ENCODE measurements around the gene PLCH1.

The PLCH1 gene

DNA sequence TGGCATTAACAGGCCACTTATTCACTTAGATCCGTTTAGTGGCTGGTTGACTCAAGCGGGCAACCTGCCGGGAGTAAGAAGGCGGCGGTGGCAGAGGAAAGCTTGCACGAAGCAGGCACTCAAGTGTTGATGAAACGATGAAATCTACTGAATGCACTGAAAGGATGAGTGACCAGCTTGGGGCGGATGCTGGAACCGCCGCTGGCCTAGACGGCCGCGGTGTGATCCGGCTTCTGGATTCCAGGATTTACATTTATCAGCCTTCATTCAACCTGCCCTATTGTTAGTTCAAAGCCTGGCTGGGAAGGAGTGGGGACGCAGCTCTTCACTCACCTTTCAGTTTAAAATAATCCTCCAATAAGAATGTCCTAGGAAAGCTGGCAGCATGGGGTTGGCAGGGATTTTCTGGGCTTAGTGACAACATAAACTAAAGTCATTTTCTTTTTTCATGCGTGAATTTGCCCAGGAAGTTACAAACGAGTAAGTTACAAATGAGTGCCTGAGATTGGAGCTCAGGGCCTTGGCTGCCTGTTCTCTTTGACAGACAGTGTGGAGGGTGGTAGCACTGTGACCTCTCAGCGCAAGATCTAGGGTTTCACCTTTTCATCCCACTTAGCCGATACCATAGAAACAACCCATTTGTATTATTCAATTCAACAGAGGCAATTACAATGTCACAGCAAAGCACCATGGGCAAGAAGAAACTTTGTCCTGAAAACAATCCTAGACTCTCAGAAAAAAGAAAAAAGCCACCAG, 1.1 kb upstream of the PLCH1 start:
- DNase-seq, result no peak

DNA sequence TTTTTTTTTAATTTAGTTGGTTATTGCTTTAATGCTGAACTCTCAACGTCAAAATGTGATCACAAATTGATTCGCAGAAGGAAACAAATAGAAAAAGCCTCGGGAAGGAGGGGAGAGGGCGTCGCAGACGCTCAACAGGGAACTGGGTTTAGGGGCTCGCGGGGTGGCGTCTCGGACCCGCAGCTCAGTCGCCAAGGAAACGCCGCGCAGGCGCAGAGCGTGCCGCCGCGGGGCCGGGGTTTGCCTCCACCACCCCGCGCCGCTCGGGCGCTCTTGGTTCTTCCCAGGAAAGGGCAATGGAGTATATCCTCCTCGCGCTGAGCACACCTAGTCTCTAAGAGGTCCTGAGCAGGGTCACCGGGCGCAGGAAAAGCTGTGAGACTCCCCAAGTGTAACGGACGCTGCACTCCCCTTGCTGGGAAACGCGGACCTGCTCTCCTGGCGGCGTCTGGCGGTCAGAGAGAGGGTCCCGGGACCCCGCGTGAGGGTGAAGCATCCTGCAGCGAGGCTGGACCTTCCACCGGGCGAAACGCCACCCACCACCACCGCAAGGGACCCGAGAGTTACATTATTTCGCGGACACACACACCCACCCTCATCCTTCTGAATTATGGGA, 753 bp downstream of the PLCH1 start:
- DNase-seq, result peak; percentile 38

DNA sequence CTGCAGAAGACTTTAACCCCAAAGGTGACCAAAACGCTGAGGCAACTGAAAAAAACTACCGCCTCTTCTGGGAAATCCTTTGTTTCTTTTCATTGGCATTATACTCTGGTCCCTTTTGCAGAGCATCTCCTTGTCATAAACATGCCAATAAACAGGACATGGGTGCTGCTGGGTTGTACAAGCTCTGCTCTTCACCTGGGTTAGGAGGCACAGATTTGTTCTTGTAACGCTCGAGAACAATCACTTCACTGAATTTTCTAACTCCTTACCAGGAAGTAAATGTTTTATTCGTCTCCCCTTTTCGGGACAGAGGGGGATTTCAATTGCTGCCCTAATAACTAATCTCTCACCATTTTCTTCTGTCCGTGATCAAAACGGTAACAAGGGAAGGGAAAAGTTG, 1.3 kb downstream of the PLCH1 start:
- DNase-seq, result no peak

DNA sequence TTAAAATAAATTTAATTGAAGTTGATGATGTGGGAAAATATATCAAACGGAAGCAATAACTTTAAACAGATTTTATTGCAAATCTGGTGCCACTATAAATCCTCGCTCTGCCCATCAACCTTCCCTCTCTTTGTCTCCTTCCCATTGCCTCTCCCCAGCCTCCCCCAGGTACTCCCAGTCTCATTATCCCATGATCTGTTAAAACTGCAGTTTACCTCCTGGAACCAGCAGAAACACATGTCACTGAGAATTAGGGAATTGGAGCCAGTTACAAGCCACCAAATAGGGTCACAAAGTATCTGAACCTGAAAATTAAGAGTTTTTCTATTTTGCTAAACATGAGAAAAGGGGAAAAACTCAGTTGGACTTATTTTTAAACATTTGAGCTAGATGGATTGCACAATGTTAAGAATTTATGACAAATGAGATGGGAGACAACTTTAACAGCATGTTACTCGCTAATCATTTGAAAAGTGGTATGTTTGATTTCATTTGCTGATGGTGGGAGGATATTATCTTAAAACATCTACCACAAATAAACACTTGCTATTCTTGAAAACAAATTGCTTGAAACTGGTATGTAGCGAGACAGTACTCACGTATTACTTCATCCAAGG, 2.4 kb downstream of the PLCH1 start:
- DNase-seq, result no peak

DNA sequence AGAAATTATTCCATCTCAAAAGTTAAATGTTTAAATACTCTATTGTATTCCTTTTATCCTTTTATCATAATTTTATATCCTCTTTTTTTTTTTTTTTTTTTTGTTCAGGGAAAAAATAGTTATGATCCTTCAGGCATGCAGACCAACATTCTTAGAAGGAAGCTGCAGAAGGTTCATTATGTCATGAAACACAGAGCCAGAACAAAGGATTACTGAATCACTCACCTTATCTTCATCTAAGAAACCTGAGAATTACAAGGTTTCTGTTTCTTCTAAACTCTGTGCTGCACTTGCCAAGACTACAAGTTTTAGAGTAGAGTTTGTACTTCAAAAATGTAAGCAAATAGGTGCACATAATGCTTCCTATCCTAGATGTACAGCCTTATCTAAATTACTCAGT, 3.3 kb downstream of the PLCH1 start:
- no peak for DNase-seq

DNA sequence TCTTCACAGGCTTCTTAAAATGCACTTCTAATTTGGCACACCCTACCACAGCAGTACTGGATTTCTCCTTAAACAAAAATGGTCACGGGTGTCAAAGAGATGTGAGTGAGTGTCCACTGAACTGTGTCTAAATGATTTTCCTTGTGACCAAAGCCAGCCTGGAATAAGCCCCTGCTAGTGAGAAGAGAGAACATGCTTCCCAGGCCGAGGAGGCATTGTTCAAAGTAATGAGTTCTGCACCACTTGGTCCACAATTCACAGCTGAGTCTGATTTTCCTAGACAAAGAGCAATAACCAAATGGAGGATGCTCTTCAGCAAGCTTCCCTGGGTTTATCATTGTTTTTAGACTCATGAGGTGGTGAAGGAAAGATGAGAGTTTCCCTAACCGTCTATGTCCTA, 3.8 kb downstream of the PLCH1 start:
- DNase-seq, result no peak

DNA sequence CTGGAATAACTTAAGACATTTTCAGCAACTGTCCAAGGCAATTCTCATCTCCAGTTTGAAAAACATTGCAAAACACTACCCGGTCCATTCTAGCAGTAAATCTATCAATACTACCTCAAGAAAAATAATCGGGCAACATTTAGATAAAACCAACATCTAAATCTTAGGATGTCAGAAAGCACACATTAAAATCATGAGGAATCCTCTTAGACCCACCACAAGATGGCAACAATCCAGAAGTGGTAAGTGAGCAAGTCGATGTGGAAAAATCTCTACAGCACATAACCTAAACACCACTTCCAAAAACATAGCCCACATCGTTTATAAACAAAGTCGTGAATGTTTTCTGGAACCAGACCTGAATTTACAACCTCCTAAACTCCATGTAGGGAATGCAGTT, 5.7 kb downstream of the PLCH1 start:
- DNase-seq, result no peak

DNA sequence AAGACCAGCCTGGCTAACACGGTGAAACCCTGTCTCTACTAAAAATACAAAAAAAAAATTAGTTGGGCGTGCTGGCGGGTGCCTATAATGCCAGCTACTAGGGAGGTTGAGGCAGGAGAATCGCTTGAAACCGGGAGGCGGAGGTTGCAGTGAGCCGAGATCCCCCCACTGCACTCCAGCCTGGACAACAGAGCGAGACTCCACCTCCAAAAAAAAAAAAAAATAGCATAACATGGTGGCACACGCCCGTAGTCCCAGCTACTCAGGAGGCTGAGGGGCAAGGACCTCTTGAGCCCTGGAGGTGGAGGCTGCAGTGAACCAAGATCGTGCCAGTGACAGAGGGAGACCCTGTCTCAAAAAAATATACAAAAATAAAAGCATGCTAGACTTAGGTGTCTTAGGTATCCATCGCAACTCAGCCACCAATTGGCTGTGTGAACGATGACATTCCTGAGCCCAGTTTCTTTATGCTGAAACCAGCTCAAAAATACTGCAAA, 6.2 kb downstream of the PLCH1 start:
- DNase-seq, result no peak

DNA sequence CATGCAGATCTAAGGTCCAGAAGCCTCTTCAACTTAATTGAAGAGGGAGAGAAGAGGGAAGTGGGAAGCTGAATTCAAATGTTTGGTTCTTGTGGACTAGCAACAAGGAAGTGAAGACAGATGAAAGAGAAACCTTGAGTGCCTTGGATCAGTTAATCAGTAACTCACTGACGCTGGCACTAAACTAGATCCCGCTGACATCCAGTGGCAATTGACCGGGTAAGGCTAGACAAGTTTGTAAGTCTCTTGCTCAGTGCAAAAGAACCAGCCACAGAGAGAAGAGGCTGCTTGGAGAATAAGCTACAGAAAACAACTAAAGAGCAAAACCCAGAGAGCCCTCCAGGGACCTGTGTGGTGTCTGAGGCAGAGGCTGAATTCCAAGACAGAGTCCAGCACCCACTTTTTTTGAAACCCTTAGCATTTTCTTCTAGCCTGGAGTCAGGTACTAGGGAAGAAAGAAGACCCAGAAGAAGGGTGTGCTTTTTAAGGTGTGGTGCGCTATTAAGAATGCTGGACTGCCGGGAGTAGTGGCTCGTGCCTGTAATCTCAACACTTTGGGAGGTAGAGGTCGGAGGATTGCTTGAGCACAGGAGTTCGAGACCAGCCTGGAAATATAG, 6.9 kb downstream of the PLCH1 start:
- no peak for DNase-seq

DNA sequence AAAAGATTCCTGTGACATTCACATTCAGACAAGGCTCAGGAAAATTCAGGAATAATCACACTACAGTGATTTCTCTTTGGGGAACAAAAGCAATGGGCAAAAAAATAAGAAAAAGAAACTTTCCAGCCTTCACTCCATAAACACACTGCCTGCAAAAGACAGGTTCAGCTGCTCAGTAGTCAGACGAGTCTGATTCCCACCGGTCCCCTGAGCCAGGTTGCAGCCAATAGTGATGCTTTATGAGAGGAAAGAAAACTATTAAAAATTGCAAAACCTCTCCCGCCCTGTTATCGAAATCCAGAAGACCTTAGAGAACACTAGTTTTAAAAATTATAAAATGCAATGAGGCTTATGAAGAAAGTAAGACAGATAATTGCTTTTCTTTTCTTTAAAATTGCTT, 8.5 kb downstream of the PLCH1 start:
- no peak for DNase-seq

DNA sequence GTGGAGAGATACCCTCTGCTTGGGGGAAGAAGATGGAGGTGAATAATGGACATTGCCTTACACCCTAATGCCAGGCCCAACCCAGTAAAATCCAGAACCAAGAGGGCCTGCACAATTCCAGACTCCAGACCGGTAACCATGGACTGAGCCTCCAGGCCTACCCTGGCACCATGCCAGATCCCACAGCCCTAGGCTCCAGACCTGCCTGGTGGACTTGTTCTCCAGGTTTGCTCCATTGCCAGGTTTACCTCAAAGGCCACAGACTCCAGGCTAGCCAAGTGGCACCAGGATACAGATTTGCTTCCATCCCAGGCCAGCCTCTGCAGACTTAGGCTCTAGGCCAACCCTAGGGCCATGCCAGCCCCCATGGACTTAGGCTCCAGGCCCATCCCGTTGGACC, 14.0 kb downstream of the PLCH1 start:
- no peak for DNase-seq

DNA sequence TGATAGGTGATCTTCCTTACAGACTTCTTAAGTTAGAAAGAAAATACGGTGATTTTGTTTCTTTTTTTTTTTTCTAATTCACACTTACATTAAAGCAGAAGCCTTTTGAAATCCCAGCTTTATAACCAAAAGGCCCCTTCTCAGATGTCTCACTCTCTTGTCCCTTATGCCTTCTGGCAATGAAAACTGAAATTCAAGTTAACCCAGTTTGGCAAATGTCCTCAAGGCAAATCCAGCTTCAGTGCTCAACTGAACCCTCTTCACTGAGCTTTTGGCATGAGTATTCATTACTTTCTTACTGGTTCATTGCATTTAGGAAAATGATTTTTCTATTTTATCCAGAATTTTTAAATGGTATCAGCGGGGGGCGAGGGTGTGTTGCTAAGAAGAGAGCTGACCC, 17.0 kb downstream of the PLCH1 start:
- DNase-seq, result no peak

DNA sequence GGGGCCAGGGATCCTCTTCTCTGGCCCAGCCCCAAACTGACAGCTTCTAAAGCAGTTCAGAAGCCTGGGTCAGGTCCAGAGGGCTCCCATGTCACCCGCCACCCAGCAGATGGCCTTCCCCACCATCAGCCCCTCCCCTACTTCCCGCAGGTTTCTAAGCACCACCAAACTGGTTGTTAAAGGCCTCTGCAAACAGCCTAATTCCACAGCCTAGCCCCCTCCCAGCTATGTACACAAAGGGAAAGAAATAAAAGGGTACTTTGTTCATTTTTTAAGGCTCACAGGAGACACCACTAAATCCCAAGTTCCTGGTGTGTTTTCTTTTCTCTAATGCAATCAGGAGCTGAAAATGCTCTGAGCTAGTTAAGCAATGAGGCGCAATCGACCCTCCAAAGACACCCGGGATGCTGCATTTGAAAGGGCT, 30.6 kb downstream of the PLCH1 start:
- DNase-seq, result no peak

DNA sequence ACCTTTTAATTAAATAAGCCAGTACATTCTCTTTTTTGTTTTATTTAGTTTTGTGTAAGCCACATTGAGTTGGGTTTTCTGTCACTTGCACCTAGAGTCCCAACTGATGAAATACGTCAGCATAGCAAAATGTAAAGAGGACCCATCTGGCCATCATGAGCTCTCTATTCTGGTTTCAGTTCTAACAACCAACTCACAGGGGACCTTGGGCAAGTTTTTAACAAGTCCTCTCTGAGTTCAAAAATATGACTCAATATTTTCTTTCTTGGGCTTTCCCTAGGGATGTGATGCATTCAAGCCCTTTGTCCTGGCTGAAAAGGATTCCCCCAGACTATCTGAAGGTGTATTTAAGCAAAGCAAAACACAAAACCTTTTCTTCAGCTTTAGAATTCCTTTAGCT, 32.9 kb downstream of the PLCH1 start:
- no peak for DNase-seq

DNA sequence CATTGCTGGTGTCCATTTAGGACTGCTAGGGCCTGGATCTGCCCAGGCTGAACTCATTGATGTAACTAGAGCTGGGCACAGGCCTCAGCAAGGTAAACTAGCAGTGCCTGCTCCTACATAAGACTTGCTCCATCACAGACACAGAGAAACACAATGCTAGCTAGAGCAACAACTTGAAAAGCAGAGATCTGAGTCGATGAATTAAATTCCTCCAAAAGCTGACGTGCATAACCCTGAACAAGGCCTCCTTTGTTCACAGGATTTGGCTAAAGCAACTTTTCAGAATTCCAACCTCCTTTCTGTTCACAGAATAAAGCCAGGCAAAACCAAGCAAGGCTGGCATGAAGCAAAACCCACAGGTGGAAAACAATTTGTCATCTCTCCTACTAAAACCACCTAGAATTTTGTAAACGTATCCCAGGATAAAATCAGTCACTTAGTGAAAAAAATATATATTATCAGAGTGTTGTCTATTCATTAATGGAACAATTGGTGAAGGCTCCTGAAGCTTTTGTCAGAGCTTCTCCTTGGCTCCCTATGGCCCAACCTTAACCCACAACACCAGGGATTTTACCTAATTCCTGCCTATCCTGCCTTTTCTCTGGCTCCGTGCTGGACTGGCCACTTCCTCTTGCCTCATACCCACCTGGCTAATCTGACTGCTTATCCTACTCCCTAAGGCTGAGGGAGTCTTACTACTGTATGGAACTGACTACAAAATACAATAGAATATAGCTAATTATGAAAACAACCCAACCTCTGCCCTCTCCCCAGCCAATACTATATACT, 39.9 kb downstream of the PLCH1 start:
- no peak for DNase-seq

DNA sequence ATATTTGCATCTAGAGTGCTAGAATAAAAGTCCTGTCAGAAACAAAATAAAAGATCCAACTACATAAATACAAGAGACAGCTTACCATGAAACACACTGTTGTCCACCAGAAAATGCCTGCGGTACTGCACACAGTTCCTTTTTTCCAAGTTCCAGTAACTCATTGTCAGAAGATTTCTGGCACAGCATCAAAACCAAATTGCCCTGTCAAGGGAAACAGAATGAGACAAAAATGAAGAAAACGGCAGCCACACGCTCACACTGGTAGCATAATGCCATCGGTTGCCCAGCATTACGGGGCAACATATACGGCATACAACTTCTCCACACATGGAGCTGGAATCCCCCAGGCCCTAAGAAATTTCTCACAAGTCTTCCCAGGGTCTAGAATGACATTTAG, 40.8 kb downstream of the PLCH1 start:
- no peak for DNase-seq

DNA sequence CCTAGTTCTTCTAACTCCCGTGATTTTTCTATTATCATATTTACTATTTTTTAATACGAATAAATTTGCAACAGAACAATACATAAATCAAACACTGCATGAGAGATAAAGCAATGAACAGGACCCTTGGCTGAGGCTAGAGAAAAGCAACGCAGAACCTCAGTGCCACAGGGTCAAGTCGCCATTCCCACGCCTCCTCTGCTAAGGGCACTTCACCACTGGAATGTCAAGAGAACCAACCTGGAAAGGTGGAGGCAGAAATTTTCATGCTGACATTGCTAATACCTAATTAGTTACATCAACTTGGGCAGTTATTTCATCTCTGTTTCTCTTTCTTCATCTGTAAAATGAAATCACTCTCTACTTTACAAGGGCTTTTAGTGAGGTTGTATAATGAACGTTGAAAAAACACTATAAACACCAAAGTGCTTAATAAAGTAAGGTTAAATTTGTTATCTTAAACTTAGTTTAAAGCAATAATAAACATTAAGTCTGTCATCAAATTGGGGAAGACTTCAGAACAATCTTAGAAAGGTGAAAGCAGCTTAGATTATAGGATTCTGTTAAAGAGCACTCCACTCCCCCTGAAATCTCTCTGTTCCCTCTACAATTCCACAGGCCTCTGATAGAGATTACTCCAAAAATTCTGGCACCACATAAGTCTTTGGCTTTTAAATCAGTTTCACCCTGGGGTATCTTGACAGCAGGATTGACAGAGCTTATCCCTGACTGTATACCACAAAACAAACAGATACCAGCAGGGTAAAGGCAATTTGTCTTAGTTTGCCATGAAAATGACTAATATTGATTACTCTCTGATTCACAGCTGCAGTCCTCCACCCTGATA, 41.9 kb downstream of the PLCH1 start:
- no peak for DNase-seq

DNA sequence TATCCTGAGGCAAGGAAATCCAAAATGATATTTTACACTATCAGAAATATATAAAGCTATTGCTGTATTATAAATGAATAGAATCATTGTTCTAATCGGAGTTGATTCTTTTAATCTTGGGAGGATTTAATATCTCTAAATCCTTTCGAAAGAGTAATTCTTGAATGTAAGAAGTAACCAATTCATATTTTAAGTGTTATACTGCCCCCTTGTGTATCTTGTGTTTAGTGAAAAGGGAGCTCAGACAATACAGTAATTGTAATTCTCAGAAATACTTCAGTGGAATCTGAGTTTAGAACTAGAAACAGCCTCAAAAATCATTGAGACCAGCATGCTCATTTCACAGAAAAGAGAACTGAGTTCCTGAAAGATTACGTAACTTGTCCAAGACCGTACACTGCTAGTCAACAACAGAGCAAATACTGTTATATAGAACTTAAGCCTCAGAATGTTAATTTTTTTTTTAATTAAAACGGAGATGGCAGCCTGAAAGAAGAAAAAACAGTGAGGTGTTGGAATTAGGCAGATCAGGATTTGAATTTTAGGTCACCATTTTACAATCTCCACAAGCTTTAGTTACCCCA, 42.9 kb downstream of the PLCH1 start:
- DNase-seq, result no peak

DNA sequence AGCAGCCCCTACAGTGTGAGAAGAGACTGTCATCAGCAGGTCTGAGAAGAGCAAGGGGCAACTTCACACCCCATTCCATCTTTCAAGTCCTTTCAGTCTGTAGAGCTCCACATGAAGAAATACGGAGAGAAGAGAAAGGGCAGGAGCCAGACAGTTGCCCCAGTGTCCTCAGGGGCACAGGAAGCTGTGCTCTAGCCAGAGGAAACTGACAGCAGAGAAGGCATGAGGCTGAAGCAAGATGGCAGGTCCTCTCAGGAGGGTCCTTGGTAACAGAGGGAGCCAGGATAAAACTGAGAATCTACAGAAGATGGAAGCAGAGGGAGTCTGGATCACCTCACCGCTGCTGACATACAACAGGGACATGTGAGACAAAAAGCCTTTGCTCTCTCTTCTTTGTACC, 47.3 kb downstream of the PLCH1 start:
- no peak for DNase-seq

DNA sequence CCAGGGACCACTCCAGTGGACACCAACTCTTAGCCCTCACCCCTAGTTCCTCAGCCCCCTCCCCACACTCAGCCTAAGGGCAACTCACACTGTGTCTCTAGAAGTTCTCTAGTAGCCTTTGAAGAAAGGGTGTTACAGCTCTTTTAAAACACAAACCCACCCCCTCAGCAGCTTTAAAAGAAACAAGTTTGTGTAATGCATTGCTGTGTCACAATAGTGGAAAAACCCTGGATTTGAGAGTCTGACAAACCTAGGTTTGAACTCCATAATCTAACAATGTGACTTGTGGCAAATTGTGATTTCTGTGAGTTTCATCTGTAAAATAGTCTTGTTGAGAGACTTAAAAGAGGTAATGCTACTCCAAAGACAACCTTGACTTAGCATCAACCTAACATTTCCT, 54.0 kb downstream of the PLCH1 start:
- no peak for DNase-seq

DNA sequence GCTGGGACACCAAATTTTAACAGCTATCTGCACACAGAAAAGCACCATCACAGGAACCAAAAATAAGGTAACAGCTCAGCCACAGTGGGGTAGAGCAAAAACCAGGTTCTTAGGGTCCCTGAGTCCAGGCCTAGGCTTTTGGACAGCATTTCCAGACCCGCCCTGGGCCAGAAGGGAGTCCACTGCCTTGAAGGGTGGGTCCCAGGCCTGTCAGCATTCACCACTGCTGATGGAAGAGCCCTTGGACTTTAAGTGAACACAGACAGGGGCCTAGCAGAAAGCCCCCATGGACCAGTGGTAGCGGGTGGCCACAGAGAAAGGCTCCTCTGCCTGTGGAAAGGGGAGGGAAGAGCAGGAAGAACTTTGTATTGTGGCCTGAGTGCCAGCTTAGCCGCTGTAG, 56.4 kb downstream of the PLCH1 start:
- no peak for DNase-seq

DNA sequence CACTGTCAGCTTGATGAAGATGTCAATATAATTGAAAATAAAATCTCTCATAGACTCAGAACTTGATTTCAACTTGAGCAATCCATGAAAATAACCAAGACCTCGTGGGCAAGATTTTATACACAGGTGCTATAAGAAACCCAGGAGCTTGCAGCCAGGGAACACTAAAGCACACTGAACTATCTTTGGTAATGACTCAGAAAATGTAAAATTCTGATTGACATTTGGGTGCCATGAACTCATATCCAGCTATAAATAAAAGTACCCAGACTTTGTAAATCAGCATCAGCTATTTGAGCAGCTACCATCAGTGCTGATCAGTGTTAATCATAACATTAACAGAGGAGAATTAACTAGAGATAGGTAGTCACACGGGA, 61.5 kb downstream of the PLCH1 start:
- no peak for DNase-seq
